GM19452 (cell line): ENCODE measurements around the gene SHISA4.
"Not testable (repeated sequence)": the region's sequence is repeated elsewhere in the genome, so short reads cannot be mapped to it uniquely, and the experiment has no call there.

ENCODE experiments used
- ATAC-seq: cut with Tn5 transposase; IDR thresholded peaks from one replicate; pipeline ENCODE4 v1.9.1; 2021; ENCODE audit not compliant: unreplicated experiment

SHISA4 gene, protein sequence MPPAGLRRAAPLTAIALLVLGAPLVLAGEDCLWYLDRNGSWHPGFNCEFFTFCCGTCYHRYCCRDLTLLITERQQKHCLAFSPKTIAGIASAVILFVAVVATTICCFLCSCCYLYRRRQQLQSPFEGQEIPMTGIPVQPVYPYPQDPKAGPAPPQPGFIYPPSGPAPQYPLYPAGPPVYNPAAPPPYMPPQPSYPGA

DNA sequence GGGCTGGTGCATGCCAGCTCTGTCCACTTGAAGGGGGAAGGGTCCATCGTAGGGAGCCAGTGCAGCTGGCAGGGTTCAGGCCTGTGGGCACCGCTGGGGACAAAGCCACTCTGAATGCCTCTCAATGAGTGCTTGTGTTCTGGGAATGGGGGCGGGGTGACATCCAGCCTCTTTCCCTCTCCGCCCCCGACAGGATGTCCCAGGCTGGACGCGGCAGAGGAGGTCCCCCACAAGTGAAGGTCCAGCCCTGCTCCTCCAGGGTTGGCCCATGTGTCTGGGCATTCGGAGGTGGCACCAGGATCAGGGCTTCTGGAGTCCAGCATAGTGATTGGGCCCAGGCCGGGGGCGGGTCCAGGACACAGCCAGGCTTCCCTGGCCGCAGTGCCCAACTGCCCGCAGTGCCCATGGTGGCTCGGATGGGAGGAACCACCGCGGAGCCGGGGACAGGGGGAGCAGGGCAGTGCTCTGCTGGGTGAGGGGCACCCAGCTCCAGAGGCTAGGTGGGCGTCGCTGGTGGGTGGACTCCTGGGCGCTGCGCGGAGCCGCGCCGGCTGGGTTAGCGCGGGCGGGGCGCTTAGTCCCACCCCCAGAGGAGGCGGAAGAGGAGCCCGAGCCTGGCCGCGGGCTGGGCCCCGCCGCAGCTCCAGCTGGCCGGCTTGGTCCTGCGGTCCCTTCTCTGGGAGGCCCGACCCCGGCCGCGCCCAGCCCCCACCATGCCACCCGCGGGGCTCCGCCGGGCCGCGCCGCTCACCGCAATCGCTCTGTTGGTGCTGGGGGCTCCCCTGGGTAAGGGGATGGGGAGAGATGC lies at the start of gene SHISA4:
Gene SHISA4 (plus strand): TSS at position 617 of the 808 bp plus-strand sequence. CDS start 97 bp downstream, at position 714.
- no peak for ATAC-seq

DNA sequence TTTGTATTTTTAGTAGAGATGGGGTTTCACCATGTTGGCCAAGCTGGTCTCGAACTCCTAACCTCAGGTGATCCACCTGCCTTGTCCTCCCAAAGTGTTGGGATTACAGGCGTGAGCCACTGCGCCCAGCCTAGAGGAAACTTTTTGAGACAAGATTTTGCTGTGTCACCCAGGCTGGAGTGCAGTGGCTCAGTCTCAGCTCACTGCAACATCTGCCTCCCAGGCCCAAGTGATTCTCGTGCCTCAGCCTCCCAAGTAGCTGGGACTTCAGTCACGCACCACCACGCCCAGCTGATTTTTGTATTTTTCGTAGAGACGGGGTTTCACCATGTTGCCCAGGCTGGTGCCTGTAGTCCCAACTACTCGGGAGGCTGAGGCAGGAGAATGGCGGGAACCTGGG lies 49.6 kb upstream of the SHISA4 start:
- not testable (repeated sequence) for ATAC-seq

DNA sequence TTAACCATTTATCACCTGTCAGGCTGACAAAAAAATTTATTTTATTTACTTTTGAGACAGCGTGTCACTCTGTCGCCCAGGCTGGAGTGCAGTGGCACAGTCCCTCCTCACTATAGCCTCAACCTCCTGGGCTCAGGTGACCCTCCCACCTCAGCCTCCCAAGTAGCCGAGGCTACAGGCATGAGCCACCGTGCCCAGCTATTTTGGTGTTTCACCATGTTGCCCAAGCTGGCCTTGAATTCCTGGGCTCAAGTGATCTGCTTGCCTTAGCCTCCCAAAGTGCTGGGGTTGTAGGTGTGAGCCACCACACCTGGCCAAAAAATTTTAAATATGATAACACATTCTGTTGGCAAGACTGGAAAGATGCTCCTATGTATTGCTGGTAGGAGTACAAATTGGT lies 48.6 kb upstream of the SHISA4 start:
- ATAC-seq: no peak

DNA sequence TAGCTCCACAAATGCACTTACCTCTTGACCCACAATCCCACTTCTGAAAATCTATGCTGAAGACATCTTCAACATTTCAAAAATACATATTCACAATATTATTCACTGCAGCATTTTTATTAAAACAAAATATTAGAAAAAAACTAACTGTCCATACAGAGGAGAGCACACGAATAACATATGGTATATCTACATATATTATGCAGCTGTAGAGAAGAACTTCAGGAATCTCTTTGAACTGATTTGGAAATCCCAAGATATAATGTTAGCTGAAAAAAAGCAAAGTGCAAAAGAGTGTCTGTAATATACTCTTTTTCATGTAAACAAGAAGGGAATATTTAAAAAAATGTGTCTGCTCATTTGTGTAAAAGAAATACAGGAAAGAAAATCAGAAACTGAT lies 48.2 kb upstream of the SHISA4 start:
- no peak for ATAC-seq

DNA sequence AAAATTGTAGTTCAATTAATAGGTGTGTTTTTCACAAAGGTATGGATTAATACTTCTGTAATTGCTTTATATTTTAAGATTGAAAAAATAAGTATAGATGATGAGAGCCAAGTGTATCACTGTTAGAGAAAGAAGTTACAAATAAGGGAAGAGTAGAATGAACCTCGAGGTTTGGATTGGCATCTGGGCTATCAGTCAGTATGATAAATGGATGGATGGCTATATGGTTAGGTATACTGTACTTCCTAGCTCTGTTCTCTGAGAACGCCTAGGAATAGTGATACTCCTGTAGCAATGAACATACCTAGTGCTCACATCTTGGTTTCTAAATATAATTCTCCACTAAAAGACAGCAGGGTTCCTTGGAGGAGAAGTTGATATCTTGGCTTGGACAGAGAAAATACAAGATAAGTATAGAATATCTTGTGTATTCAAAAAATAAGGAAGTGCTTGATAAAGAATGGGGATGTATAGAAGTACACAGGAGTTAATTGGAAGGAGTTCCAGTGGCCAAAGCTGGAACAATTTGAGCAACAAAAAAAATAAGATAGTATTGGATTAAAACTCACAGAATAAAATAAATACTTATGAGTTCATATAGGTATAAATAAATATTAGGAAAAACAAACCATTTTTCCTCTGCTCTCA lies 47.3 kb upstream of the SHISA4 start:
- ATAC-seq: no peak

DNA sequence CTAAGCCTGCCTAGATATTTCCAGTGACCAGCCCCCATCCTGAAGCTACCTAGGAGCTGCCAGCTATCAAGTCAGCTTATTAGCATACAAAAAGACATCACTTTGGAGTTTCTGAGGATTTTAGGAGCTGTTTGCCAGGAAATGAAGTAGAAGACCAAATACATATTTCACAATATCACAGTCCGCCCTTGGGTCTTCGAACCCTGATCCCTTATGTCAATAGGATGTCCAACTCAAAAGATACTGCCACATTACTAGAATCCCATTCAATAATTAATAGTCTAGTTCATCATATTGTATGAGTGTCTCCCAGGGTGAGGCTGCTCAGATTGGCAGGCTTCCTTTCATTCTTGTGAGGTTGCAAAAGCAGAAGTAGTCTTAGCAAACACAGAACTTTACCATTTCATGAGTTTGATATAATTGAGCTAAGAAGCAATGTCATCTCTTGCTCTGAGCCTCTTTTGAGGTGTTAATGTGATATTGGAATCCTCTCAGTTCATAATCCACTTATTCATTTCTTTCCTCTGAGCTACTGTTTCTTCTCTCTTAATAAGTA lies 46.1 kb upstream of the SHISA4 start:
- ATAC-seq: no peak

DNA sequence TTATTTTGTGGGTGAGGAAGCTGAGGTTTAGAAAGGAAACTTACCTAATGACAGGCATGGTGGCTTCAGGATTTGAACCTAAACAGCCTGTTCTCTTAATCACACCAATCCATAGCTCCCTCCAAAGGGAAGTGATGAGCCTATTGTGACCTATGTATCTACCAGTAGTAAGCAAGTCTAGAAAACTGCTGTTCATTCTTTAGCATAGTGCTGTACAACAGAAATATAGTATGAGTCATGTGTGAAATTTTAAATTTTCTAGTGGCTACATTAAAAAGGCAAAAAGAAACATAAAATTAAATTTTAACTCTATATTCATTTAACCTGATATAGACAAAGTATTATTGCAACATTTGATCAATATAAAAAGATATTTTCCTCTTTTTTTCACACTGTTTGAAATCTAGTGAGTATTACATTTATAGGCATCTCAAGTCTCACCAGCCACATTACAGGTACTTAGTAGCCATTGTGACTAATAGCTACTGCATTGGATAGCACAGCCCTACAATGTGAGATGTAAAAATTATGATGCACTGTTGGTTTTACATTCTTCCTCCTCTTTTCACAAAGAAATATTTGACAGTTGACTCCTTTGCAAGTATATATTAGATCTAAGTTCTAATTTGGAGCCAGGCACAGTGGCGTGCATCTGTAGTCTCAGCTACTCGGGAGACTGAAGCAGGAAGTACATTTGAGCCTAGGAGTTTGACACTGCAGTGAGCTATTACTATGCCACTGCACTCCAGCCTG lies 43.2 kb upstream of the SHISA4 start:
- ATAC-seq: no peak

DNA sequence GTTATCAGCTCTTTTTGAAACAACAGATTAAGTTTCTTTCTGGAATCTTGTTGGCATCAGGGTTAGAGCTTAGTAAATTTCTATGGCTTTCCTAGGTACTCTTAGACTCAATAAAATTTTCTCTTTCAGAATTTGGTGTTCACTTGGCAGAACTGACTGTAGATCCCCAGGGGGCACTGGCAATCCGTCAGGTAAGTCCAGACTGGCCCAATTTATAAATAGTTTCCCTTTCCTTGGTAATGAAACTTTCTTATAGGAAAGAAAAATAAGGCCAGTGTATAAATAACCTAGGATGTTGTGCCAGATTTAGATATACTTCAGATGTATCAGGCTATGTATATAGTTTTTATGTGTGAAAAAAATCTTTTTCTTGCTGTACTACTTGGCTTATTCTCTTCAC lies 41.5 kb upstream of the SHISA4 start:
- ATAC-seq: no peak

DNA sequence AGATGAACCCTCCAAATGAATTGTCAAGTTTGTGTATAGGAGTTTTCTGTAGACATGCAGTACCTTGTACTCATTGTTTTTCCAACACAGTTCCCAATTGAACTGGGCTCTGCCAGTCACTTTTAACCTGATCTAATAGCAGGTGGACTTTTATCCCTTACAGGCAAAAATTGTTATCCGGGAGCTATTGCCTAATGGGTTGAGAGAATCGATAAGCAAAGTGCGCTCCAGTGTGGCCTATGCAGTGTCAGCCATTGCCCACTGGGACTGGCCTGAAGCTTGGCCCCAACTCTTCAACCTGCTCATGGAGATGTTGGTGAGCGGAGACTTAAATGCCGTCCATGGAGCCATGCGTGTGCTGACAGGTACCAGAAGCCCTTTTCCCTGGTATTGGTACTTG lies 40.5 kb upstream of the SHISA4 start:
- ATAC-seq: no peak

DNA sequence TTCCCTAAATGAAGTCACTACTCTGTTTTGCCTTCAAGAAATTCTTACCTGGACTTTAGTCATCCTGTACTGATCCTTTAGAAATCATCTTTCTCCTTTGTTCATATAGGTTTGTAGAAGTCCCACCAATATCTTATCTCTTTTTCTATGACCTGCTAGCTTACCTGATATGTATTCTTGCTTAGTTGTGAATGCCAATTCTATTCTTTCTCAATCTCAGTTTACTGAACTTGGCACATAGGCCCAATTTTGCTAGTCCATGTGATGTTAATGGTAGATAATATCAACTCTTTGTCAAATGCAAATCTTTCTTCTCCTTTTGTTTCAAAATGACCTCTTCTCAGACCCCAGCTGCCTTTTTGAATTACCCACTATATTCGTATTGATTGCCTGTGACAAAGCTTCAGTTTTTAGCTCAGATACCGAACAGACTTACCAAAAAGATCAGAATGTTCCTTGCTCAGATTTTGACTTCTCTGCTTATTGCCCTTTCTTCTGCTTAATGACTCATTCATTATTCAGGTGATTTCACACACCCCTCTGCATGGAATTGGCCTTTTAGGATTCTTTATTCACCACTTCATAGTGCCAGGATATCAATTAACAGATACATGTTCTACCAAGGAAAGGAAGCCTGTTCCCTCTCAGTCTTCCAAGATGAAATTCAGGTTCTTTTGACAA lies 39.2 kb upstream of the SHISA4 start:
- no peak for ATAC-seq

DNA sequence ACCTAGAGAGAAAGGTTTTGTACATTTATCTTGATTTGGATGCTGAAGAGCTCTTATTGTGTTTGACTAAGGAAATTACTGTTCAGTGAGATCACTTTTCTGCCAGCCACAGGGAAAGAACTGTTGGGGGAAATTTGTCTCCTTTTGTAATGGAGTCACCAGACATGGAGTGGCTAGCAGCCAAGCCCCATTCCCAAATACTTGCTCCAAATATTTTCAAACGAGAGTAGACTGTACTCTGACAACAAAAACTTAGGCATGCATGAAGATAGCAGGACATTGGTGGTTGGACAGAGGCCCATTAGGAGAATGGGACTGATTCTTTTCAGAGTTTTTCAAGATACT lies 38.7 kb upstream of the SHISA4 start:
- ATAC-seq: no peak

DNA sequence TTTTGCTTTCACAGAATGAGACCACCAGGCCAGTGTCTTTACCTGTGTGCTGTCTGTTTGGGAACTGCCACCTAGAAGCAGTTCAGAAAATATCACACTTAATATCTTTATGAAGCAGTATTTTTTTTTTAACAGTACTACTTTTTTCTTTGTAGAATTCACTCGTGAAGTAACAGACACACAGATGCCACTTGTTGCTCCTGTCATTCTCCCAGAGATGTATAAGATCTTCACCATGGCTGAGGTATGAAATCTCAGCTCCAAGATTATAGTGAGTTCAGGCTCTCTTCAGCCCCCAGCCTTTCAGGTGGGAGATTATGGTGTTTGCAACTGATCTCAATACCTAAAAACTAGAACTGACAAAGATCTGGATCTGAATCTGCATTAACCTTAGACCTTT lies 36.7 kb upstream of the SHISA4 start:
- no peak for ATAC-seq

DNA sequence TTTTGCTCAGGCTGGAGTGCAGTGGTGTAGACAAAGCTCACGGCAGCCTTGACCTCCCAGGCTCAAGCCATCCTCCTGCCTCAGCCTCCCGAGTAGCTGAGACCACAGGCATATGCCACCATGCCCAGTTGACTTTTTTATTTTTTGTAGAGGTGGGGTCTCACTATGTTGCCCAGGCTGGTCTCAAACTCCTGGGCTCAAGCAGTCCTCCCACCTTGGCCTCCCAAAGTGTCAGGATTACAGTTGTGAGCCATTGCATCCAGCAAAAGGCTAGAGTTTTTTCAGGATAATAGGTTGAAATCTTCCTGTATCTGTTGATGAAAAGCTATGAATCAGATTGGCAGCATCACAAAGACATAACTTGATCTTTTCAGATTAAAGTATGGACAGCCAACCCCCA lies 32.0 kb upstream of the SHISA4 start:
- not testable (repeated sequence) for ATAC-seq

DNA sequence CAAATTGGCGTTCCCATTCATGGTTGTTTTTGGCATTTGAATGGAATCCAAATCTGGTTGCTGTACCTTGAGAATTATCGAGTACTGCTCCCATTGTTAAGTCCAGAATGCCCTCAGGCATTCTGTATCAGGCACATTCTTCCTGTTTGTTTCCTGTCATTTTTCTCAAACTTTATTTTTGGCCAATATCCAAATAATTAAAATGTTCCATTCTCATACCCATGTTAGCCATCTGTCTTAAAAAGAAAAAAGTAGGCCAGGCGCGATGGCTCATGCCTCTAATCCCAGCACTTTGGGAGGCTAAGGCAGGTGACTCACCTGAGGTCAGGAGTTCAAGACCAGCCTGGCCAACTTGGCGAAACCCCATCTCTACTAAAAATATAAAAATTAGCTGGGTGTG lies 29.3 kb upstream of the SHISA4 start:
- ATAC-seq: no peak

DNA sequence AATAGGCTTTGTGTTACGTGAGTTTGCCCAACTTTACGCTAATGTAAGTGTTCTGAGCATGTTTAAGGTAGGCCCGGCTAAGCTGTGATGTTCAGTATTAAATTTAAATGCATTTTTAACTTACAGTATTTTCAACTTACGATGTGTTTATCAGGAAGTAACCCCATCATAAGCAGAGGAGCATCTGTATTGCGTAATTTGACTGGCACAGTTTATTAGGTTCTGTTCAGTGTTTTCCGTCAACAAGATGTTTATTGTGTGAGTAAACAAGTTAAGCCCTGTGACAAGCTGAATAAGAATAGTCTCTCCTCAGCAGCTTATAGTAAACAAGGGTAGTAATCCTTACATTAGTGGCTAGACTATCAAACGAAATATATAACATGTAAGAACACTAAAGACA lies 27.2 kb upstream of the SHISA4 start:
- no peak for ATAC-seq

DNA sequence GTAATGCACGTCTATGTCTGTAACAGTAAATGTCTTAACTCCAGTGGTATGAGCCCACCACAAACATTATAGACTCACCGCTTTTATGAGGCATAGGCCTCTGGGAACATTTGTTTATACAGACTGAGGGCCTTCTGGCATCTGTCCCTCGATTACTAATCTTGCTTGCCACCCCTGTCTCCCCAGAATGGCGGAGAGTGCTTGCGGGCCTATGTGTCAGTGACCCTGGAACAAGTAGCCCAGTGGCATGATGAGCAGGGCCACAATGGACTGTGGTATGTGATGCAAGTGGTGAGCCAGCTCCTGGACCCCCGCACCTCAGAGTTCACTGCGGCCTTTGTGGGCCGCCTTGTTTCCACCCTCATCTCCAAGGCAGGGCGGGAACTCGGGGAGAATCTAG lies 18.3 kb upstream of the SHISA4 start:
- no peak for ATAC-seq

DNA sequence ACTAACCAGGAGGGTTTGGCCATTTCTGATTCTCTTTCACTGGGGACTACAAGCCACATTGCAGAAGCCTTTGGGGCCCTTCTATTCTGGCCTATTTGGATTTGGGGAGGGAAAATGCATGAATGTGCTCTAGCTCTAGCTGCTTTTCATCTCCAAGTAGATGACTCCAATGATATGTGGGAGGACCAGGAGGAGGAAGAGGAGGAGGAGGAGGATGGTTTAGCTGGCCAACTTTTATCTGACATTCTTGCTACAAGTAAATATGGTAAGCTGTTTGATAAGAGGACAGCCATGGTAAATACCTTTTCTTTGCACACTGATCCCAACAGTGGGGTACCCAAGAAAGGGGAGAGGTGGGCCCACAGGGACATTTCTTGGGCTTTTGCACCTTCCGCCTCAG lies 14.0 kb upstream of the SHISA4 start:
- no peak for ATAC-seq

DNA sequence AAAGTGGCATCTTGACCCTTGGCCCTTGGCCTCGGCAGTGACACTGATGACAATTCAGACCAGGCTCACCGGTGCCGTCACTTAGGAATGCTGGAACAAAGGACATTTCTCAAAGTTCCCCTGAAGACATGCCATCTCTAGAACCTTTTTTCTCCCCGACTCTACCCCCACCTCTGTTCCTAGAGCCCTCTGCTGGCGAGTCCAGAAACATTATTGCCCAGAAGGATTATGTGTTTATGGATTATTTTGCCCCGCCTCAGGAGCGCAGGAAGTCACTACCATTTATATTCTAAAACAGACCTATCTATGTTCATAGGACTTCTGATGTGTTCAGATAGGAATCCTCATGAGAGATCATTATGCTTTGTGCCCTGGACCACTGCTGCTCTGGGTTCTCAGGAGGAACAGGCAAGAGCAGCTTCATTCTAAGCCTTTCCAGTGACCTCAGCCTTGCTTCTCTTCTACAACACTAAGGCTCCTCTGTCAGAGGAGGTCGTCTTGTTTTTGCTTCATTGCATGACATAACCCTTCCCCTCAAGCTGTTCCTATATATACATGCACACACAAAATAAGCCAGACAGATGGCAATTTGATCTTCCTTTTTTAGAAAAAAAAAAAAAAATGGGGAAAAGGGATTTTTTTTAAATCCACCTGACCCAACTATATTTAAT lies 12.4 kb upstream of the SHISA4 start:
- ATAC-seq: no peak

DNA sequence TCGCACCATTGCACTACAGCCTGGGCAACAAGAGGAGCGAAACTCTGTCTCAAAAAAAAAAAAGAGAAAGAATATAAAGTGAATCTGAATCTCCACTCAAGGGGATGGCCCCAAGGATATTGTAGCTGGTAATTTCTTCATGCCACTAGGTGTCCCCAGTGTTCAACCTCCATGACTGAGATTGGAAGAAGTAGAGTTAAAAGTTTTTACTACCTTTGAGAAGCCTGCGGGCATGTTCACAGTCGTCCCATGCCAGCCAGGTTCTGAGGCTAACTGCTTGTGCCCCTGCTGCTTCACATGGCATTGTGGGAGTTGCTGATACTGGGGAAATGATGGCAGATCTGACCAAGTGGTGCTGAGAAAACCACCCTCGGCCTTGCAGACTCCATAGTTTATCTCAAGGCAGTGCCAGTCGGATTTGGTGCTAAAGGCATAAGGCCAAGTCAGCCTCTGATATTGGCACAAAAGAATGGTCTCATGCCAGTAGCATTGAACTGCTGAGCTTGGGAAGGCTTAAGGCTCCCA lies 10.8 kb upstream of the SHISA4 start:
- no peak for ATAC-seq
